DMS153 treated with DMSO at 0.1 percent for 48 hours (cell line): Measurements from ENCODE around the gene COL11A1.
"Not testable (repeated sequence)": the region's sequence is repeated elsewhere in the genome, so short reads cannot be mapped to it uniquely, and the experiment has no call there.

Source experiments
- DNase-seq: peaks from one replicate; lab custom pipeline; 2025; ENCODE audit not compliant: unreplicated experiment; lab: John Stamatoyannopoulos, UW

The COL11A1 gene

DNA sequence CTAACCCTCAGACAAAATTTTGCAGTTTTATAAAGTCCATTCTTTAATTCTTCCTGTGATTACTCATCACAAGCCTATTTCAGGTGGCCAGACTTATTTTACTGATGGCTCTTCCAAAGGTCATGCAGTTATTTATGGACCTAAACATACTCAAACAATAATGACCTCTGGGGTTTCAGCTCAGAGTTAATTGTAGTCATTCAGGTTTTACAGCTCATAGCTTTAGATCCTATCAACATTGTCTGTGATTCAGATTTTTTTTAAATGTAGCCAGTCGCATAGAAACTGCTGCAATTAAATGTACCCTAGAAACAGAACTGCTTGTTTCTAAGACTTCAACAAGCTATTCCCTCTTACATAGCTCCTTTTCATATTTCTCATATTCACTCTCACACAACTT is 270.8 kb downstream of the COL11A1 start:
- no peak for DNase-seq

GRCh38 chr1:102836991-102837390 is 271.3 kb downstream of the COL11A1 start:
- DNase-seq: no peak

GRCh38 chr1:102834688-102835320 is 273.5 kb downstream of the COL11A1 start:
- no peak for DNase-seq

DNA sequence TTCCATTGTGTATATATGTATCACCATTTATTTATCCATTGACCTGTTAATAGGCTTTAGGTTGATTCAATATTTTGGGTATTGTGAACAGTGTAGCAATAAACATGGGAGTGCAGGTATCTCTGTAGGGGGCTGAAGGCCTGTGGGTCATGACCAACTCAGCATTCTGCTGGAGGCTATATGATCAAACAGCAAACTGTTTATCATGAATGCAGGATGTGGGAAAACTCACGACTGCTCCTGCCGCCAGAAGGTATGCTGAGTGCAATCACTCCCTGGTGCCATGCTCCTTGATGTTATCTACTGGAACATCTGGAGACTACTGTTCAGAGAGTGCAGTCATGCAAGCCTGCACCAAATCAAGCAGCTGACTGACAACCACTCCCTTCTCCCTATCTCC is 275.2 kb downstream of the COL11A1 start:
- DNase-seq: no peak

GRCh38 chr1:102826706-102827105 is 281.6 kb downstream of the COL11A1 start:
- DNase-seq: not testable (repeated sequence)
